ENCODE results near the gene SIGLEC1. TPM values are rescaled to one million over a fixed set of nuclear protein-coding genes. Genes with fewer than 3 reads are reported as not detected.

The SIGLEC1 gene
- polyA plus RNA-seq, 3 donors from 2014 or later = 0.13 TPM; not detected in 2

DNA sequence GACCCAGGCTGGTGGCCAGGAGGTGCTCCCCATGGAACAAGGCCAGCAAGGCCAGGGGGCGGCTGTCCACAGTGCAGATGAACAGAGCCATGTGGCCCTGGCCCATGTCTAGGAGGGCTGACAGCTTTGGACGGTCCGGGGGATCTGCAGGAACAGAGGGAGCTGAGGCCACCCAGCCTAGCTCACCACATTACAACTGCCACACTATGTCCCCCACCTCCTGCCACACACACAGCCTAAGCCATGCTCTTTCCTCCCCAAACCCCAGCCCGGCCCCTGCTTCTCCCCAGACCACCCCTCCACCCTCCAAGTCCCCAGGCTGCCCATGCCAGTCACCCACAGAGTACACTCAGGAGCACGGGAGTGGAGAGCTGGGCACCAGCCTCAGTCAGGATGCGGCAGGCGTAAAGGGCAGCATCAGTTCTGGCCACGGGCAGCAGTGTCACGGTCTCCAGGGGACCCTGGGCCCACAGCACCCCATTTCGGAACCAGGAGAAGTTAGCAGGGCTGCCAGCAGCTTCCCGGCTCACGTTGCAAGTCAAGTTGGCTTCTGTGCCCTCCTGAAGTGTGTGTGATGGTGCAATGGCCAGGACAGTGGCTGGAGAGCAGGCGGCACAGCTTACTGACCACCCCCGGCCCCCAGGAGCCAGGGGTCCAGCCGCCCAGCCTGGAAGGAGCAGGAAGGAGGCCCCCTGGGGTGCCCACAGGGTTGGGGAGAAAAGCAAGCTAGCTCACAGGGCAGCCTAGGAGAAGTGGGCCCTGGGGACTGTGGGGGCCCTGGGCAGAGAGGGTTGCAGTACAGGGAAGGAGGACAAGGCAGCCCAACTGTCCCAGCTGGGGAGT lies 15.4 kb downstream of the SIGLEC1 start:
- Mint-ChIP-seq H3K27me3 (ENCODE audit: low read depth in 3 of 3) (no peaks in the 10 kb centered on the region), H3K4me3 (no peak overlapping the region), H3K36me3 (no peaks in the 10 kb centered on the region), H3K9me3 (peaks cover 0 to 2% (median 0%) of the 10 kb centered on the region in 6 donors), H3K27ac (no peak overlapping the region), H3K4me1 (no peaks in the 10 kb centered on the region)
- no peak for DNase-seq

DNA sequence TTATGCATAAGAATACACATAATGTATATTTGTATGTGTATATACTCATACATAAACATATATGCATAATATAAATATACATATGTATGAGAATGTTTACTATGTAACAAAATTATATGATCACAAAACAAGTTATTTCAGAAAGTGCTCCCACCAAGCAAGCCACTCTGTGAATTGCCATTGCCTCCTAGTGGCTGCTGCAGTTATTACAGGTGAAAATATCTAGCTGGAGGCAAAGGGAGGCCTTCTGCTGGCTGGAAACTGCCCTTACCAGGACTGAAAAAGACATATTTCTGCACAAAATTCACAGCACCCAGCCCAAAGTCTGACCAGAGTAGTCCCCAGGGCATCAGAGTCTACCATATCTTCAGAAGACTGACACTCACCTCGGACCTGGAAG lies 16.2 kb downstream of the SIGLEC1 start:
- no peak overlapping the region for H3K27ac Mint-ChIP-seq
- H3K9me3 Mint-ChIP-seq = peaks cover 0 to 2% (median 0%) of the 10 kb centered on the region in 6 donors
- no peaks in the 10 kb centered on the region for H3K36me3 Mint-ChIP-seq
- H3K4me1 Mint-ChIP-seq = no peaks in the 10 kb centered on the region
- DNase-seq = no peak
- no peak overlapping the region for H3K4me3 Mint-ChIP-seq
- no peaks in the 10 kb centered on the region for H3K27me3 Mint-ChIP-seq (ENCODE audit: low read depth in 3 of 3)

- peaks cover 0 to 2% (median 0%) of the 10 kb centered on the region in 3 donors for H3K27me3 Mint-ChIP-seq (ENCODE audit: low read depth in 3 of 3)
- no peaks in the 10 kb centered on the region for H3K4me1 Mint-ChIP-seq
- H3K4me3 Mint-ChIP-seq = no peak overlapping the region
- no peaks in the 10 kb centered on the region for H3K36me3 Mint-ChIP-seq
- no peak overlapping the region for H3K27ac Mint-ChIP-seq
- no peak for DNase-seq
- peaks cover 0 to 2% (median 0%) of the 10 kb centered on the region in 6 donors for H3K9me3 Mint-ChIP-seq
These were observed 17.5 kb downstream of the SIGLEC1 start for GRCh38 chr20:3694864-3695263.

- Mint-ChIP-seq H3K27ac (no peak overlapping the region), H3K36me3 (no peaks in the 10 kb centered on the region), H3K4me3 (no peak overlapping the region), H3K27me3 (ENCODE audit: low read depth in 3 of 3) (peaks cover 0 to 3% (median 0%) of the 10 kb centered on the region in 3 donors), H3K9me3 (peaks cover 0 to 2% (median 0%) of the 10 kb centered on the region in 6 donors), H3K4me1 (no peaks in the 10 kb centered on the region)
- DNase-seq = no peak
These were observed 19.0 kb downstream of the SIGLEC1 start for GRCh38 chr20:3693376-3693775.

GRCh38 chr20:3692706-3693294 lies 19.6 kb downstream of the SIGLEC1 start:
- no peak for DNase-seq
- Mint-ChIP-seq H3K27ac (no peak overlapping the region), H3K4me1 (no peaks in the 10 kb centered on the region), H3K36me3 (no peaks in the 10 kb centered on the region), H3K4me3 (no peak overlapping the region), H3K27me3 (ENCODE audit: low read depth in 3 of 3) (peaks cover 0 to 3% (median 2%) of the 10 kb centered on the region in 3 donors), H3K9me3 (peaks cover 0 to 2% (median 0%) of the 10 kb centered on the region in 6 donors)

GRCh38 chr20:3691897-3692296 lies 20.5 kb downstream of the SIGLEC1 start:
- H3K4me3 Mint-ChIP-seq = no peak overlapping the region
- no peaks in the 10 kb centered on the region for H3K36me3 Mint-ChIP-seq
- H3K9me3 Mint-ChIP-seq = peaks cover 0 to 2% (median 0%) of the 10 kb centered on the region in 6 donors
- no peak for DNase-seq
- H3K27me3 Mint-ChIP-seq (ENCODE audit: low read depth in 3 of 3) = peaks cover 0 to 3% (median 3%) of the 10 kb centered on the region in 3 donors
- H3K4me1 Mint-ChIP-seq = no peaks in the 10 kb centered on the region
- no peak overlapping the region for H3K27ac Mint-ChIP-seq

GRCh38 chr20:3691306-3691705 lies 21.1 kb downstream of the SIGLEC1 start:
- Mint-ChIP-seq H3K9me3 (peaks cover 0 to 2% (median 0%) of the 10 kb centered on the region in 6 donors), H3K27me3 (ENCODE audit: low read depth in 3 of 3) (peaks cover 0 to 6% (median 3%) of the 10 kb centered on the region in 3 donors), H3K4me3 (no peak overlapping the region), H3K27ac (no peak overlapping the region), H3K36me3 (no peaks in the 10 kb centered on the region), H3K4me1 (no peaks in the 10 kb centered on the region)
- DNase-seq = no peak

DNA sequence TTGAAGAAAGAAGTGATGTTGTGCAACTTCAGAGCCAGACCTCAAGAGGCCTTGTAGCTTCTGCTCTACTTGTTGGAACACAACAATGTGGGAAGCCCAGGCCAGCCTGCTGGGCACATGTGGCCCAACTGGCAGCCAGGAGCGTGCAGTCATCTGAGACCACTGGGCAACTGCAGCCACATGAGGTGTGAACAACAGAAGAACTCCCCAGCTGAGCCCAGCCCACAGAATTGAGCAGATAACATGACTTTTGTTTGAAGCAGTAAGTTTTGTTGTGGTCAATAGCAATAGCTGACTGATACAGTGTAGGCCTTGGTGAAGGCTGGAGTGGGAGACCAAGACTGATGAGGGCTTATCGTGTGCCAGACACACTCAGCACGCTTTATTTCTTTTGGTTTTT lies 22.0 kb downstream of the SIGLEC1 start:
- H3K4me1 Mint-ChIP-seq = no peaks in the 10 kb centered on the region
- H3K27ac Mint-ChIP-seq = no peak overlapping the region

GRCh38 chr20:3689978-3690377 lies 22.4 kb downstream of the SIGLEC1 start:
- Mint-ChIP-seq H3K4me1 (no peaks in the 10 kb centered on the region), H3K27me3 (ENCODE audit: low read depth in 3 of 3) (peaks cover 3 to 6% (median 4%) of the 10 kb centered on the region in 3 donors)
- no peak for DNase-seq

More for the DNA sequence above, 22.0 kb downstream of the SIGLEC1 start:
- H3K27me3 Mint-ChIP-seq (ENCODE audit: low read depth in 3 of 3) = peaks cover 1 to 6% (median 3%) of the 10 kb centered on the region in 3 donors
- no peak for DNase-seq
- H3K9me3 Mint-ChIP-seq = no peaks in the 10 kb centered on the region
- no peak overlapping the region for H3K4me3 Mint-ChIP-seq
- no peaks in the 10 kb centered on the region for H3K36me3 Mint-ChIP-seq

GRCh38 chr20:3687655-3688054 lies 24.7 kb downstream of the SIGLEC1 start:
- Mint-ChIP-seq H3K9me3 (no peaks in the 10 kb centered on the region), H3K27me3 (ENCODE audit: low read depth in 3 of 3) (peaks cover 6 to 10% (median 6%) of the 10 kb centered on the region in 3 donors), H3K4me1 (no peaks in the 10 kb centered on the region), H3K27ac (no peak overlapping the region), H3K4me3 (no peak overlapping the region), H3K36me3 (no peaks in the 10 kb centered on the region)
- DNase-seq = no peak

More at GRCh38 chr20:3689978-3690377, 22.4 kb downstream of the SIGLEC1 start:
- Mint-ChIP-seq H3K9me3 (no peaks in the 10 kb centered on the region), H3K36me3 (no peaks in the 10 kb centered on the region), H3K4me3 (no peak overlapping the region), H3K27ac (no peak overlapping the region)

DNA sequence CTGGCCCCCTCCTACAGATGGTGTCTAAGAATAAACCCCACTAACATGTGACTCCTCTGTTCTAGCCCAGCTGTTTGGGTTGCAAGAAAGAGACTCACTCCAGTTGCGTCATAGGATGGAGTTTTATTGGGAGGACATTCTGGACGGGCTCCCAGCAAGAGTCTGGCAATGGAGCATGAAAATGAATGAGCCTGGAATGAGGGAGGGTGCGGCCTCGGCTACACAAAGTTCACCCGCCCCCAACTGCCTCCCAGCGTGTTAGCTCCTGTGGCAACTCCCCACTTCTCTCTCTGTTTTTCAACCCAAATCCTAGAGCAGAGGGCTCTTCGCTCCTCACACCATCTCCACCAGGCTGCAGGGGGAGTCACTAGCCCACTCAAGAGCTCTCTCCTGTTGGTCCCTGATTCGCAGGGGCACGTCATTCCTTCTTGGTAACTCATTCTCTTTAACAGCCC lies 25.5 kb downstream of the SIGLEC1 start:
- Mint-ChIP-seq H3K9me3 (no peaks in the 10 kb centered on the region), H3K4me1 (no peaks in the 10 kb centered on the region), H3K36me3 (no peaks in the 10 kb centered on the region), H3K27ac (no peak overlapping the region), H3K4me3 (no peak overlapping the region), H3K27me3 (ENCODE audit: low read depth in 3 of 3) (peaks cover 6 to 10% (median 6%) of the 10 kb centered on the region in 3 donors)
- DNase-seq = no peak

DNA sequence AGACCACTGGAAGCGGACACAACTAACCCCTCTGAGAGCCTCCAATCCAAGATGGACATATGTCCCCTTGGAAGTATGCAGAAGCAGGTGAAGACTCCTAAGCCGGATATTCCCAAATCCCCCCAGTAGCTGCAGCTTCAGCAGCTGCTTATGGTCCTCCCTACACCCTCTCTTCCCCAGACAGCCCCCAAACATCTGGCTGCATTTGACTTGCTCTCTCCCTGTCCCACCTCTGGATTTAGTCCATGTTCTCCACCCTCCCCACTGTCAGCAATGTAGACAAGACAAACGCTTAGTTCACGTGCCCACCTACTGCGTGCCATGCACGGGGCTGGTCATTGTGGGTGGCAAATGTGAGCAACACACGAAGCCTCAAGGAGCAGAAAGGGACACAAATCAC lies 26.0 kb downstream of the SIGLEC1 start:
- H3K36me3 Mint-ChIP-seq = no peaks in the 10 kb centered on the region
- H3K27me3 Mint-ChIP-seq (ENCODE audit: low read depth in 3 of 3) = peaks cover 6 to 10% (median 6%) of the 10 kb centered on the region in 3 donors
- no peak overlapping the region for H3K27ac Mint-ChIP-seq
- no peaks in the 10 kb centered on the region for H3K9me3 Mint-ChIP-seq
- DNase-seq = no peak
- no peaks in the 10 kb centered on the region for H3K4me1 Mint-ChIP-seq
- no peak overlapping the region for H3K4me3 Mint-ChIP-seq

DNA sequence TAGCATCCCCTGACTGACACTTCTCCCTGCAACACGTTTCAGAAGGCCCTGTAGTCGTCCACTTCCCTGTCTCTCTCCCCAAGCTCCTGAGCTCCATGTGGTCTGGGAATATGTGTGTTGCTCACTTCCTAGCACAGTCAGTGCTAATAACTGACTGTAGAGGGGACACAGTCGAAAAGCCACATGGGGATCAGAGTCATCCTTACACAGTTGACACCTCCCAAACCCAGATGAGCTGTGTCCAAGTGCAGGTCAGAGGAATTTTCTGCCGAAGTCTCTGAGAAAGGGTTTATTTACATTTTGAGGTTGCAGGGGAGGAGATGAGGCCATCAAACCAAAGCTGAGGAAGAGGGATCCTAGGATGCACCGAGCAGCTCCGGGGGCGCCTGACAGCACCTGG lies 27.1 kb downstream of the SIGLEC1 start:
- no peak overlapping the region for H3K27ac Mint-ChIP-seq
- H3K27me3 Mint-ChIP-seq (ENCODE audit: low read depth in 3 of 3) = peaks cover 4 to 13% (median 11%) of the 10 kb centered on the region in 3 donors
- no peaks in the 10 kb centered on the region for H3K9me3 Mint-ChIP-seq
- H3K4me1 Mint-ChIP-seq = no peaks in the 10 kb centered on the region
- DNase-seq = no peak
- no peaks in the 10 kb centered on the region for H3K36me3 Mint-ChIP-seq
- H3K4me3 Mint-ChIP-seq = no peak overlapping the region
